HG03469 (cell line): ENCODE data around the gene ZKSCAN2.

Source experiments
- ATAC-seq: cut with Tn5 transposase; IDR thresholded peaks from one replicate; pipeline ENCODE4 v1.9.1; 2021; ENCODE audit warnings: mild to moderate bottlenecking, moderate library complexity, moderate number of reproducible peaks; ENCODE audit not compliant: unreplicated experiment

The ZKSCAN2 gene

DNA sequence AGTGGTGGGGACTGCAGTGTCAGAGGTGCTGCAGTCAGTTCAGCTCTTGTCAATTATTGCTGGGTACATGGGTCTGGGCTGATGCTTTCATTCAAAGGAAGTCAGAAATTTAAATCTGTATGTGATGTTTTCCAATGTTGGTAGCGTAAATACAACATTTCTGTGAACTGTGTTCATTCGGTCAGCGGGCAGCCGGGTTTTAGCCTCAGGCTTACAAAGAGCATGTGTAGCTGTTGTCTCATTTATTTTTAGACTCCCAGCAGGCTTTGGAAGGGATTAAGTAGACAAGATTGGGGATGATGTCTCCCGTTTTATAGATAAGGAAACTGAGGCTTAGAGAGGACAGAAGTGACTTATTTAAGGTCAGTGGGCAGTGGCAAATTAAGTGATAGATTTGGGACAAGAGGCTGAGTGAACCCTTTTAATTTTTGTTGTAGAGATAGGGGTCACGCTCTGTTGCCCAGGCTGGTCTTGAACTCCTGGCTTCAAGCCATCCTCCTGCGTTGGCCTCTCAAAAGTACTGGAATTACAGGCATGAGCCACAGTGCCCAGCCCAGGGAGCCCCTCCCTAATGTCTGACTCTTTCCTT is 32.8 kb downstream of the ZKSCAN2 start:
- ATAC-seq: no peak

DNA sequence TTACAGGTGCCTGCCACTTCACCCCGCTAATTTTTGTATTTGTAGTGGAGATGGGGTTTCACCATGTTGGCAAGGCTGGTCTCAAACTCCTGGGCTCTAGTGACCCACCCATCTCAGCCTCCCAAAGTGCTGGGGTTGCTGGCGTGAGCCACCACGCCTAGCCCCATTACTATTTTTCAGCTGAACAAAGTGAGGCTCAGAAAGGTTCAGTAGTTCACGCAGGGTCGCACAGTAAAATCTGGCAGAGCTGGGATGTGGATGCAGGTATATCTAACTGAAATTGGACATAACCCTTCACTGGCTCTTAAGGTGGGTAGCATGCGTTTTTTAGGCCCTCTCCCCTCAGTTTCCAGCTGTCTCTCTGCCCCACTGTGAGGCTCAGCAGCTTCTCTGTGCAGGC is 33.7 kb downstream of the ZKSCAN2 start:
- ATAC-seq: no peak

DNA sequence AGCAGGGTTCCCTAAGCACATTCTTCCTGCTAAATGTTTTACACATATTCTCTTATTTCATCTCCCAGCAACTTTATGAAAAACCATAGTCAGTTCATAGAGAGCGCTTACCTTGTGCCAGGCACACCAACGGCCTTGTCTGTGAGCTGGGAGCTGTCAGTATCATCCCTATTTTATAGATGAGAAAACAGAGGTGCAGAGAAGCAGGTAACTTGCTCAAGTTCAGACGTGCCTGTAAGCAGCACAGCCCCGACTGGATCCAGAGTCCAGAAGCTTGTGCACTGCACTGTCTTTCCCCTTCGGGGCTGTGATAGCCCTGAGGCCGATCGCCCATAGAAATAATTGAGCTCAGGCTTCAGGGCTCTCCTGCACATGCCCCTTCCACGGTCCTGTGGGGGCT is 34.7 kb downstream of the ZKSCAN2 start:
- ATAC-seq: no peak

DNA sequence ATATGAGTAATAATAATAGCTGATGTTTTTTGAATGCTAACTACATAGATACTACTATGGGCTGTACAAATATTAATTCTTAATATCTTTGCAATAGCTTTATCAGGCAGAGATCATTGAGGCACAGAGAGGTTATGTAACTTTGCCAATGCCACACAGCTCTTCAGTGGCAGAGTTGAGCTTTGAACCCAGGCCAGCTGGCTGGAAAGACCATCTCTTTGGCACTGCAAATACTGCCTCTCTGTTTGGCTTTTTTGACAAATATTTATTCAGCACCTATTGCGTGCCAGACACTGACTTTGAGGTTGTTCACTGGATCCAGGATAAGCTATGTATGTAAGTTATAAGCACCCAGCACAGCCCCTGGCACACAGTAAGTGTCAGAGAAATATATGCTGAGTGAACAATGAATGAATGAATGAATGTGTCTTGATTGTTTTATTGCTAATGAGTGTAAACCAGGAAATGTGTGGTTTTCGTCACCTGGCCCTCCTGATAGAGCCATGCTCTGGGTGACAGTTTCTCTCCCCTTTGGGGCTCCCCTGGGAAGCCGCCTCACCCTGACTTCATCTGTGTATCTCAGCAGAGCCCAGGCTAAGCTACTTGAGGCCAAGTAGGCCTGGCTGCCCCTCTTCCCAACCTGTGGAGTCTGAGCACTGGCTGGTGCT is 38.4 kb downstream of the ZKSCAN2 start:
- no peak for ATAC-seq

DNA sequence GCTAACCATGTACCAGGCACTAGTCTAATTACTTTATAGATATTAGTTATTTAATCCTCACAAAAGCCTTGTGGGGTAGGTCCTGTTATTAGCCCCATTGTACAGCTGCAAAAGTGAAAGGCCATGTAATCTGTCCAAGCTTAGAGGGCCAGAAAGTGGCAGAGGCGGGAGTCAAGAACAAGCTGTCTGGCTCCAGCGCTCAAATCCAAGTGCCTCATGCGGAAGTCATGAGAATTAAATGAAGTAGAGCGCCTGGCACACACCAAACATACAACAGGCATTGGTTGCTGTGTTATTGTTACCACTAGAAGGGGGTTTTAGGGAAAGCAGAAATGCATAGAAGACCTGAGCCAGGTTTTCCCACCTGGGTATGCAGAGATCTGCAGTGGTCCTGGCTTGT is 39.7 kb downstream of the ZKSCAN2 start:
- no peak for ATAC-seq

DNA sequence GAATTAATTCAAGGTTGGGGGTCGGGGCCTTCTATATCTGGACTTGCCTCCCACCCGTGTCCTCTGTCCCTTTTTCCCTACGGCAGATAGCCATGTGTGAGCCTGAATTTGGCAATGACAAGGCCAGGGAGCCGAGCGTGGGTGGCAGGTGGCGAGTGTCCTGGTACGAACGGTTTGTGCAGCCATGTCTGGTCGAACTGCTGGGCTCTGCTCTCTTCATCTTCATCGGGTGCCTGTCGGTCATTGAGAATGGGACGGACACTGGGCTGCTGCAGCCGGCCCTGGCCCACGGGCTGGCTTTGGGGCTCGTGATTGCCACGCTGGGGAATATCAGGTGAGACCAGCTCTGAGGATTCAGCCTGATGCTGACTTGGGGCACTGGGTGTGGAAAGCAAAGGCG is 40.5 kb downstream of the ZKSCAN2 start:
- ATAC-seq: no peak

DNA sequence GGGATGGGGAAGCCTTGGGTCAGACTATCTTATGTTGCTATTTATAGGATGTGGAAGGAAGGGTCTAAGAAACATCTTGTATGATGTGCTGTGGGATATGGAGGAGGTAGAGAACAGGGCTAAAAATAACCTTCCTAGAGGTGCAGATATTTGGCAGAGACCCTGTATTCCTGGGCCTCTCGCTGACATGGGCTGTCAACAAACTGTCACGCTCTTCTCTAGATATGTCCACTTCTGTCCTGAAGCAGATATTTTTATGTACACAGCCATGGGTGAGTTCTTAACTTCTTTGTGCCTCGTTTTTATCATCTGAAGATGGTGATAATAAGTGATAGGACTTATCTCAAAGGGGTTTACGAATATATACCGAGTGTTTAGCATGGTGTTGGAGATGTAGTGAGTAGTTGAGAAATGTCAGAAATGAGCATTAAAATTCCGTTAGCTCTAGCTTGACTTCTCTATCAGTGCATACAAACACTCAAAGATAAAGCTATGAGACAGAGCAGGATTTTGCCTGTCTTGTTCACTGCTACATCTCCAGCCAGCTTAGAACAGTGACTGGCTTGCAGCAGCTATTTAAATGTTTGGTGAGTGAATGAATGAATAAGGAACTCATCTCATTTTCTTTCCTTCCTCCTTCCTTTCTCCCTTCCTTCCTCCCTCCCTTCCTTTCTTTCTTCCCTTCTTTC is 43.8 kb downstream of the ZKSCAN2 start:
- no peak for ATAC-seq

DNA sequence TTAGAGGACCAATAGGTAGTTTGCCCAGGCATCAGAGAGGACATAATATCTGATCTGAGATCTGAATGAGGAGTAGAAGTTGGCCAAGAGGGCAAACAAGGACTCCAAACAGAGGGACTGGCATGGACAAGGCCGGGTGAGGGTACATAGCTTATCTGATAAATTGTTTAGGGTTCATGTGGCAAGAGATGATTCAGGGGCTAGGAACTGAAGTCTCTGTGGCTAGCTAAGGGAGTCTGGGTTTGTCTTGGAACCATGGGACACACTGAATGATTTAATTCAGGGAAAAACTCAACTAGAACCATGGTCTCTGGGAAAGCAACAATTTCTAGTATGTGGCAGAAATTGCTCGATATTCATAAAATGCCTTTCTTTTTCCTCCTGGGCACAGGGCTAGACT is 45.0 kb downstream of the ZKSCAN2 start:
- ATAC-seq: no peak

DNA sequence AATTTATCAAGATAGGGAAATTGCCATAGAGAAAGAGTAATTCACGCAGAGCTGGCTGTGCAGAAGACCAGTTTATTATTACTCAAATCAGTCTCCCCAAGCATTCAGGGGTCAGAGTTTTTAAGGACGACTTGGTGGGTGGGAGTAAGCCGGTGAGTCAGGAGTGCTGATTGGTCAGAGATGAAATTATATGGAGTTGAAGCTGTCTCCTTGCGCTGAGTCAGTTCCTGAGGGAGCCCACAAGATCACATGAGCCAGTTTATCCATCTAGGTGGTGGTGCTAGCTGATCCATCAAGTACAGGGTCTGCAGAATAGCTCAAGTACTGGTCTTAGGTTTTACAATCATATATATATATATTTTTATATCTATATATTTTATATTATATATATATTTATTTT is 46.9 kb downstream of the ZKSCAN2 start:
- ATAC-seq: no peak

DNA sequence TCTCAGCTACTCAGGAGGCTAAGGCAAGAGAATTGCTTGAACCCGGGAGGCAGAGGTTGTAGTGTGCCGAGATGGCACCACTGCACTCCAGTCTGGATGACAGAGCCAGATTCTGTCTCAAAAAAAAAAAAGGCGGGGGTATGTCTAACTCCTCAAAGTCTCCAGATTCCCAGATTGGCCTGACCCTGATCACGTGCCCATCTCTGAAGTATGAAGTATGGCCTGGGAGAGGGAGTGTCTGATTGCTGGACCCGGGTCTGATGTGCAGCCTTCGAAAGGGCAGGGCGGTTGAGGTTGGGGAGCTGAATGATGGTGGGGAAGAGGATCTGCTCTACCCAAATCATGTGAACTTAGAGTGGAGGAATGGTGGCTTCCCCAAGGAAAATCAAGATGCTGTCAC is 58.2 kb downstream of the ZKSCAN2 start:
- no peak for ATAC-seq

DNA sequence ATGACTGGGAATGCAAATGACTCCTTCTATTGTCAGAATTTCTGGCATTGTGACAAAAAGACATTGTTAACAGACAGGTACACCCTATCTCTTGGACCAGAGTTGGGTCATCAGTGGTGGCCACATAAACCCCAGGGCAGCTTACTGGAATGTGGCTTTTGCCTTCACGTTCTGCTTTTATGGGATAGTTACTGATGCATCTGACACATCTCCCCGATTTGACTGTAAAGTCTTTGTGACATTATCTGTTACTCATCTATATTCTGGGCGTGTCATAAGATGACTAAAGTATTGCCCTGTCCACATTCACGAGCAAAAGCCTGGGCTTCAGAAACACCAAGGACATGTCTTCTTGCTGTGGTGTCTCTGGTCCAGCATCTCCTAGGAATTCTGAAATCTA is 59.6 kb downstream of the ZKSCAN2 start:
- no peak for ATAC-seq

DNA sequence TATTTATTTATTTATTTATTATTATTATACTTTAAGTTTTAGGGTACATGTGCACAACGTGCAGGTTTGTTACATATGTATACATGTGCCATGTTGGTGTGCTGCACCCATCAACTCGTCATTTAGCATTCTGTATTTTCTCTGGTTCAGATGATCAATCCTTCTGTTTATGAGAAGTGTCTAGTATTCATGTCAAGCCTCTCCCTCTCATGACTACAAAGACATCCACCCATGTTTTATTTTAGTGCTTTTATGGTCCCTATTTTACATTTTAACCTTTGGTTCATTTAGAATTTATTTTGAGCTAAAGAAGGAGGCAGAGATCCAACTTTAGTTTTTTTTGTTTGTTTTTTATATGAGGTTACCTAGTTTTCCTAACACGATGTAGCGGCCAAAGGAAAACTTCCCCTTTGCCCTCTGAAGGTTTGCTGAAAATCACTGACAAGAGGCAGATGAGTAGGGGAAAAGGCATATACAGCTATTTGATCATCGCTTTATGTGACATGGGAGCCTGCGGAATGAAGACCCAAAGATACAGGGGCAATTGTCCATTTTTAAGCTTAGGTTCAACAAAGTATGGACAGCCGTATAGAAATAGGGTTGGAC is 63.3 kb downstream of the ZKSCAN2 start:
- ATAC-seq: no peak

DNA sequence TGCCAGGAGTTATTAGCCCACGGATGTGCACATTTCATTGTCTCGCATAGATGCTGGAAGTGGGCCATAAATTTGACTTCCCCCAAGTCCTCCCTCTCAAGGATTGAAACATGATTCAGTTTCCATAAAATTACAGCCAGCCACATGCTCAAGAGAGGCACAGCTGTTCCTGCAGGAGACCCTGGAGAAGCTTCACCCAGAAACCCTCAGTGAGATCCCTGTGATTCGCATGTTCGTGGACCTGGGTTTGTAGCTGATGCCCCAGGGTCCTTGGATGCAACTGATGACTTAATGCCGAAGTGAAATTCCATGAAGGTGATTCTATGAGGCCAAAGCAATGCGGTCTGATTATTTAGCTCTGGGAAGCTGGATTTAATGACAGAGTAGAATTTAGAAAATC is 65.5 kb downstream of the ZKSCAN2 start:
- ATAC-seq: no peak

DNA sequence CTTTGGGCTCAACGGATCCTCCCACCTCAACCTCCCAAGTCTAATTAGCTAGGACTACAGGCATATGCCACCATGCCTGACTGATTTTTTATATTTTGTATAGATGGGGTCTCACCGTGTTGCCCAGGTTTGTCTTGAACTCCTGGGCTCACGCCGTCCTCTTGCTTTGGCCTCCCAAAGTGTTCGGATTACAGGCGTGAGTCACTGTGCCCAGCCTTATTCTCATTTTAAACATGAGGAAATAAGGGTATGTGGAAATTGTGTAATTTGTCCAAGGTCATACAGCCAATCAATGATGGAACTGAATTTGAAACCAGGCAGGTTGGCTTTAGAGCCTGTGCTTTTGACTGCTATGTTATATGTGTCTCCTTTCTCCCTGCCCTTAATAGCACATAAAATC is 68.3 kb downstream of the ZKSCAN2 start:
- no peak for ATAC-seq

DNA sequence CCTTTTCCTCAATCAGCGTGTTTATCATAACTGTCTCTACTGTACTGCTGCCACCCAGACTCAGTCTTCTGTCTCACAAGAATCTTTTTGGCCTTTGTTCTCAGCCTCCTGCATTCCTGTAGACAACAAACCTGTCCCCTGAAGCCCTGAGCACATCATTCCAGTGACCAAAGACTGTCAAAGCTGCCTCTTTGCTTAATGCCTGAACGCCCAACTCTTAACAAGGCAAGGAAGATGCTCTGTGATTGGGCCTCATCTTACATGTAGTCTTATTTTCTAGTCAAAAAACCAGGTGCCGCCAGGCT is 70.2 kb downstream of the ZKSCAN2 start:
- ATAC-seq: no peak
